SH-SY5Y (cell line): ENCODE data around the gene ENOX1.
A peak's percentile ranks its signal among the peaks of the same experiment; 100 is the strongest.

Experiments
- GATA2 ChIP-seq: IDR thresholded peaks from 2 replicates; pipeline ENCODE4 v1.6.1; 2011; ENCODE audit warnings: mild to moderate bottlenecking, low read depth, low read length
- GATA3 ChIP-seq: IDR thresholded peaks from 2 replicates; pipeline ENCODE4 v1.6.1; 2011; ENCODE audit warnings: low read depth, mild to moderate bottlenecking, low read length, moderate library complexity

Gene ENOX1

DNA sequence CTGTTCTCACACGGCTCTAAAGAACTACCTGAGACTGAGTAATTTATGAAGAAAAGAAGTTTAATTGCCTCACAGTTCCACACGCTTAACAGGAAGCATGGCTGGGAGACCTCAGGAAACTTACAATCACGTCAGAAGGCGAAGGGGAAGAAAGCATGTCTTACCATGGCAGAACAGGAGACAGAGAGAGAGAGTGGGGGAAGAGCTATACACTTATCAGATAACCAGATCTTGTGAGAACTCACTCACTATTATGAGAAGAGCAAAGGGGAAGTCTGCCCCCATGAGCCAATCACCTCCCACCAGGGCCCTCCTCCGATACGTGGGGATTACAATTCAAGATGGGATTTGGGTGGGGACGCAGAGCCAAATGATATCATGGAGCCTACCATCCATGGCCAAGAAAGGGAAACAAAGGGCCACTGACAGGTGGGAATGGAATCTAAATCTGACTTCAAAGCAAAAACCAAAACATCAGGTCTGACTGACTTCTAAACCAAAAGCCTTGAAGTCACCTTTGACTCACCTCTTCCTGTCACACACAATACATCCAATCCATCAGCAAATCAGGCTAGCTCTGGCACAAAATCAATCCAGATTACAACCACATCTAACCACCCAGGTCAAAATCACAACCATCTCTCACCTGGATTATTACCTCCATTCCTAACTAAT is 189.7 kb downstream of the ENOX1 start:
- TF ChIP-seq GATA2 (no peak), GATA3 (no peak)

DNA sequence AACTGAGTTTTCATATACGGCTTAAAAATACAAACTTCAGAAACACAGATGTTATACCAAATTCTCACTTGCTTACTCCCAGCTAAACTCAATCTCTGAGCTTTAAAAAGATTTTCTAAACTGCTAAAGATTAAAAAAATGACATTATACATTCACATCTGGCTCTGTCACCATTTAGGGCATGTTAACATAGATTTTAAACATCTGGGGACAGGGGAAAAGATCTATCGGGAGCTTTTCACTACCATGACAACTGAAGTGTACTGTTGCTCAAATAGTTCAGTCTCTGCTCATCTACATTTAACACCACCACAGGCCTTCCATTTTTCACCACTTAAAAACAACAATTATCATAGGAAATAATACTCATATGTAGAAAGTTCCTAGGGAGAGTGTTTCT is 190.8 kb downstream of the ENOX1 start:
- TF ChIP-seq GATA2 (no peak), GATA3 (no peak)

DNA sequence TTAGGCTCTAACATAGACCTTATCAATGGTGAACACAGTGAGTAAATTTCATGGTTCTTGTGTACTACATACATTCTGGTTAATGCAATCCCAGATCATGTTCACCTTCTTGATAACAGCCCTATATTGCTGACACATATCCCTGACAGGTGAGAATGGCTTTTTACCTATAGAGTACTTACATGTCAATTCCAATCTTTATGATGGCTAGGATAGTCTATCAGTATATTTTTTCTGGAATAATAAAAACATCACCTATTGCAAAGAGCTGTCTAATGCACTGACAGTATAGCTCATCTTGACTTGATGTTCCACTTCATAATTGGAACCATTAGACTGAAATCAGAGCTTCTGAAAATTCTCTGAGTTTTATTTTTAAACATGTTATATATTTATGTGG is 199.4 kb downstream of the ENOX1 start:
- no peak for TF ChIP-seq GATA2
- no peak for TF ChIP-seq GATA3

DNA sequence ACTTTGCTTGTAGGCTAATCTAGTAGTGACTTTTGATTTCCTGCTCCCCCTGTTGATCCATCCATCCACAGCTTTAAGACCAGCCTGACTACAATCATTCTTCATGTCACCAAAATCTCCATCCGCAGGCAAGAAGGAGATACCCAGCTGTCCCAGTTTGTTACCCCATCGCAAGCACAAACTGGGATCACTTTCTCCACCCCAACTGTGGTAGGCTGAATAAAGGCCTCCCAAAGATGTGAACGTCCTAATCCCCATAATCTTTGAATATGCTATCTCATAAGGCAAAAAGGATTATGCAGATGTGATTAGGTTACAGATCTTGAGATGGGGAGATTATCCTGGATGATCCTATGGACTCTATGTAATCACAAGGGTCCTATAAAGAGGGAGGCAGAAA is 202.0 kb downstream of the ENOX1 start:
- TF ChIP-seq GATA2 (no peak), GATA3 (no peak)

DNA sequence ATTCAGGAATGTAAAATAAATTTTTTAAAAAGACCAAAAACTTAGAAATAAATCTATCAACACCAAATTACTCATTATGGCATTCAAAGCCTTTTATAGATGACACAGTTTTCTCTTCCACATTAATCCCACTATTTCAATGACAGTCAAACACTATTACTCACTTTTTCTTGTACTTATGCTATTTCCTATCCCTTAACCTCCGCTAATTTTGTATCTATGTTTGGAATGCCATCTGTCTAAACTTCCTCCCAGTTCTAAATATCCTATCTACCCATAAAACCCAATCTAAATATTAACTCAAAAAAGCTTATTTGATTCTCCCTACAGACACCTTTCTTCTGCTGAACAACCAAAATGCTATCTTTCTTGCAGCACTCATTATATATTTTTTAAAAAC is 203.5 kb downstream of the ENOX1 start:
- TF ChIP-seq GATA3 (no peak), GATA2 (no peak)

DNA sequence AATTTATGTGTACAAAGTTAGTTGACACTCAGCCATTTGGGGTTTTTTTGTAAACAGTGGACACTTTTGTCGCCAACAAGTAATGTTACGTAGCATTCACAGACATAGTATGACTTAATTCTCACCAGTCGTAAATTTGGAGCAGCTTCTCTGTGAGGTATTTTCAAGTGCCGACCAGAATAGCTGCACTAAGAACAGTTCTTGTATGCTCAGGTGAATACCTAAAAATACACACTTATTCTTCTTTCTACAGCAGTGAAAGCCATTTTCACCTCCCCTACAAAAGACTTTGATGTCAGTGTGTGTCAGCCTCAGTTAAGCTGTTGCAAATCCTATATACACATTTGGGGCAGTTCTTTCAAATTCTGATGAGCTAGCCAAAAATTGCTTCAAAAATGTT is 206.5 kb downstream of the ENOX1 start:
- TF ChIP-seq GATA3 (no peak), GATA2 (no peak)

DNA sequence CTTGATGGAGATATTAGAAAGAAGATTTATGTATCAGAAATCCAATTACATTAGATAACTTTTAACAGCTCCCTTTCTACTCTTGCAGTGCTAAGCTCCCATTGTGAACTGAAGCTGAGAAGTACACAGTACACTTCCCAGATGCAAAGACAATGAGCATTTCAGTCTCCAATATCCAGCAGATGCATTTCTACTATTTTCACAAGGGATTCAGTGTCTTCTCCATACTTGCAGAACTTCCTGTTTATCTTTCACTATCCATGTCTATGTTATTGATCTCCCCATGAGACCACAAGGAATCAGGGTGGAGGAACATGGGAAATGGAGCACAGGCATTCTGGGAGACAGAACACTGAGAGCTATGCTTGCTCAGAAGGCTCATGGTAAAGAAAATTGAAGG is 207.5 kb downstream of the ENOX1 start:
- no peak for TF ChIP-seq GATA2

DNA sequence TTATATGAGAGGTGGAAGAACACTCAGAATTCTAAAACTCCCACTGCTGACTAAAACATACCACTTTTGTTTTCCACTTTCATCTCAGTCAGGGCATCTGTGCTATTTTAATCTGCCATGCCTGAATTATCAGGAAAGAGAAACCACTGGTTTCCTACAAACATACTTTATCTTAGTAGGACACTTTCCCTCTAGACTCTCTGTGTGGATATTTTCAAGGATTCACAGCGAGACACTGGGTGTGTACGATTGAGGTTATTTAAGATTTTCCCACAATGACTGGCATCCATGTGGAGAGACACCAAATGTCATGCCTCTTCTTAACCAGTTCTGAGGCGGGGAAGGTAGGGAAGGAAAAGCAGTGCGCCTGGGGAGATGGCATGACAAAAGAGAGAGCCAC is 212.2 kb downstream of the ENOX1 start:
- no peak for TF ChIP-seq GATA3
- no peak for TF ChIP-seq GATA2

DNA sequence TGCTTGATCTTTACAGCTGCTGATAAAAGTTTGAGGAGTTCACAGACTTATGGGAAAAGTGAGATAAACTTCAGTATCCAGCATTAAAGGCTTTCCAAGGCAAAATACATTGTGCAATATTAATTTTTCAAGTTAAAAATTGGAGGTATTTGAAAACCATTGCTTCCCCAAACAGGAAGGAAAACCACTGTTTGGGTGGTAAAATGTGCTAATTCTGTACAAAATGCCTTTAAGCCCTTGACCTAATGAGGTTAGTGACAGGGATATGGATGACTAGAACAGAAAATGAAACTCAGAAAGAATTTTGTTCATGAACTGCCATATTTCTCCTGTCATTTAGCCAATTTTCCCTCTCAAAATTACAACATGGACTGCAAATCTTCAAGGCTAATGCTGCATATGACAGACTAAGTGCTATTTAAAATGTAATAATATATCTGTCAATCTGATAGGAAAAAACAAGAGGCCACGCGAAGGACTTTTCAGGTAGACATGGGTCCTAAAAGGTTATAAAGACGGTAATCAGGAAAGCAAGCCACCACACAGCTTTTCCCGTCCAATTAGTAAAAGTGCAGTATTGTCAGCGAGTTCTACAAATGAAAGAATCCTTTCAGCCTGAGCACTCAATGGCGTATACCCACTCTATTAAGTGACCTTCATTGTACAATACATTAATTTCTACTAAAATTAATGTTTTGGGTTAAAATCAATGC is 212.8 kb downstream of the ENOX1 start:
- TF ChIP-seq GATA3 (no peak), GATA2 (no peak)

DNA sequence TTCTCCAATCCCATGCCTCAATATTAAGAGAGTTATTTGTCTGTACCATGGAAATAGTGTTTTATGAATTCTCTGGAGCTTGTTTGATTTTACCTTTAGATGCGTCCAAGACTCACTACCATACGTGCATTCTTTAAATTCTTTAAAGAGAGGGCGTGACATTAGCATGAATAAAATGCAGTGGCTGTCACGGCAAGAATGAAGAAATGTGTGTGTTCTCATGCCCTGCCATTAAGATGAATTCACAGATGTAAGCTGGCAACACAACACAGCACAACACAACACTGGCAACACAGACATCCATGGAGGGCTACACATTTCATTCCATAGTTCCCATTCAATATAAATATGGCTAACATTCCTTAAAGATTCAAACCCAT is 213.4 kb downstream of the ENOX1 start:
- TF ChIP-seq GATA3 (no peak), GATA2 (no peak)

DNA sequence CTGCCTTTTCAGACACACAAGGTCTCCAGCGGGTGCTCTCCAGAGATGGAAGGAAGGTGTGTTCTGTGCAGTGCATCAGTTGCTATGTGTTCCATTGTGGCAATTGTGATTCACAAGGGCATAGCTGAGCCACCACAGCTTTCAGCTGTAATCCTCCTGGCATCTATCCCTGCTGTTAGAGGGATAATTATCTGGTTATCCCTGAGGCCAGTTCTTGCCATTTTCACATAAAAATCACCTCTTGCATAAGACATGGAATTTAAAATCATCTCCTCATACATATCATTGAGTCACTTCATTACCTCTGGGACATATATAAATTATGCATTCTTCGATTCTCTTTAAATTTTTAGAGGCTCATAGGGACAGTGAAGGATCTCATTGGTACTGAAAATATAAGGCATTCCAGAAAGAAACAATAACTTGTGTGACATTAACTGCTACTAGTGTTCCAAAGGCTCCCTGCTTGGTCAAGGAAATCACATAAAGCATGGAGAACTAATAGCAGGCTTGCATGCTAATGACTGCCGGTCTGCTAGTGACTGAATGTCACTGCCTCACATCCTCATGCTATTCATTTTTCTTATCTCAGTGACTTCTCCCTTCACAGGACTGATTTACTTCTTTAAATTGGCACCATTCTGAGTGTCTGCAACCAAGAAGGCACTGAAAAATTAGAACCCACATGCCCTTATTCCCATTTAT is 214.0 kb downstream of the ENOX1 start:
- TF ChIP-seq GATA2: 0 out of 2 replicates have a peak, but pooled peaks have one; percentile 5
- TF ChIP-seq GATA3: no peak

DNA sequence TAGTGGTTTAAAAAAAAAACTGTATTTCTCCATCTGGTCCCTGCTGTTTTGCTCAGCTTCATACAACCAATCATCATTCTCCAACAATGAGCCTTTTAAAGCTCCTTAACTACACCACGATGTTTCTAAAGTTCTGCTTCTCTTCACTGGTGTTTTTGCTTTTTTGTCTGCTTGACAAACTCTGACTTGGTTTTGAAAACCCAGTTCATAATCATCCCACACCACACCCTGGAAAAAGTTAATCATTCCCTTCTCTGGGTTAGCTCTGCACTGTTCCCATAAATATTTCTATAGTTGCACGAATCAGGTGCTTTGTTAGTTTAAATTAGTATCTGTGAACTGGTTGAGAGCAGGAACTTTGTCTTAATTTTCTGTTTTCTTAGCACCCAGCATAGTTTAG is 217.1 kb downstream of the ENOX1 start:
- TF ChIP-seq GATA3 (no peak), GATA2 (no peak)

DNA sequence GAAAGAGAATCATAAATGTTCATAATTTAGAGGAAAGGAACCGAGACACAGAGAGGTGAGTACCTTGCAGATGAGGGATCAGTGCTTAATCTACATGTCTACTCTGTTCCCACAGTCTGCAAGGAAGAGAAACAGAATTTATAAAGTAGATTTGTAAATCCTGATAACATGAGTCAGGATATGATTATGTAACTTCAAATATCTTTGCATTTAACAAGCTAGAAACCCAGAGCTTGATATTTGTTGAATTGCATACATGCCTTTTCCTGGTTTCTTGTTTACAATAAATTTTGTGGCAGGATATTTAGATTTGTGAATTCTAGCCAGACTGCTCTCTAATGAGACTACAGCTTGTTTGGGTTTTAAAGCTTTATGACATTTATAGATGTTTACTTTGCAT is 219.2 kb downstream of the ENOX1 start:
- TF ChIP-seq GATA2 (no peak), GATA3 (no peak)

DNA sequence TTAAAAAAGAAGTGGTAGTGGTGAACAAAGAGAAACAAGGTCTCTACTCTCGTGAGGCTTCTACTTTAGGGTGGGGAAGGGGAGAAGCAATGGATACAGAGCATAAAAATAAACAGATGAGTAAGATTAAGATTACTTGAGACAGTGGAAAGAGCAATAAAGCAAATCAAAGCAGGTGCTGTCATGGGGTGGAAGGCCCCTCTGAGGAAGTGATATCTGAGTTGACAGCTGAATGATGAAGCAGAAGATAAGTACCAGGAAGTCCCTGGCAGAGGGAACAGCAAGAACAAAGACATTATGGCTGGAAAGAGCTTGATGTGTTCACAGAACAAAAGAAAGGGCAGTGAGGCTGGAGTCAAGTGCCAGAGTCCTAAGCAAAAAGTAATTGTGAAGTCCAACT is 221.8 kb downstream of the ENOX1 start:
- TF ChIP-seq GATA3: no peak
- no peak for TF ChIP-seq GATA2

DNA sequence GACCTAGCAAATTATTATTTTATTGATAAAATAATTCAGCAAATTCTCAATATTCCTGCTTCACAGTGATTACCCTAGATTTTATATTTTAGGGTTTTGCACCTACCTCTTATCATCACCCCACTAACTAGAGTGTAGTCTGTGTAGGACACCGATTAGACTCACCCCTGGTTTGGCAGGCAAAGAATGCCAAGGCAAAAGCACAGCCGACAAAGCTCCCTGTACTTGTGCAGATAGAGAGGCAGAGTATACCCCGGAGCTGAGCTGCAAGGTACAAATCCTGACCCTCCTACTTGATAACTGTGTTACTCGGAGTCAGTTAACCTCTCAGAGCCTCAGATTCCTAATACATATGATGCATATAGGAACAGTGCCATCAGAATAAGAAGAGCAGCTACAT is 225.7 kb downstream of the ENOX1 start:
- TF ChIP-seq GATA2 (no peak), GATA3 (no peak)
